K562 (cell line): ENCODE data around the gene COPA. TPM values are rescaled to one million over a fixed set of nuclear protein-coding genes. Genes with fewer than 3 reads are reported as not detected.

ENCODE experiments used
- AFF1 ChIP-seq, 2 experiments: fragments of 450-650 bp; IDR thresholded peaks; 2 replicates each; pipeline ENCODE4 v1.6.1; 2018; ENCODE audit warnings: mild to moderate bottlenecking in 2 of 2, low read depth in 1 of 2; ENCODE audit not compliant: partially characterized antibody in 2 of 2
- ERF ChIP-seq: fragments of 450-650 bp; formaldehyde crosslinking; IDR thresholded peaks from 2 replicates; pipeline ENCODE4 v1.4.0; 2020; ENCODE audit warnings: mild to moderate bottlenecking, mixed read lengths
- PYGO2 ChIP-seq: fragments of 450-650 bp; IDR thresholded peaks from 2 replicates; pipeline ENCODE4 v1.6.1; 2016; ENCODE audit warnings: mild to moderate bottlenecking, missing genetic modification characterization, moderate library complexity, missing compliant biosample characterization
- SREBF2 ChIP-seq: sonication (generic); formaldehyde crosslinking; IDR thresholded peaks from 2 replicates; pipeline ENCODE4 v1.4.0; 2020; ENCODE audit warnings: mild to moderate bottlenecking, missing genetic modification reagents
- TFE3 ChIP-seq: fragments of 450-650 bp; formaldehyde crosslinking; IDR thresholded peaks from 2 replicates; pipeline ENCODE4 v1.4.0; 2020; ENCODE audit warnings: mild to moderate bottlenecking, mixed read lengths
- polyA plus RNA-seq, 8 experiments: library from polyadenylated mRNA; depleted of rRNA in 4 of 8; stranded (reverse) in 5 of 8; unstranded in 3 of 8; fragments of >200 nt; fragmentation: Nextera tagmentation in 2 of 8; fragmentation: Illumina TruSeq in 1 of 8; extraction: Ambion mirVana in 2 of 8; extraction: Trizol in 1 of 8; gene quantifications; 2 replicates each; pipeline versions ENCODE4 v1.2.1 to v1.2.3, GENCODE V29; 2011 to 2014; ENCODE audit warnings: inconsistent platforms in 1 of 8, missing spikeins in 1 of 8
- total RNA-seq, 7 experiments: library from RNA; depleted of rRNA in 6 of 7; stranded (reverse); fragments of >200 nt in 6 of 7; fragmentation: Illumina TruSeq in 2 of 7; extraction: Trizol in 2 of 7; gene quantifications; 2 replicates each; pipeline versions ENCODE4 v1.2.1 to v1.2.3, GENCODE V29; 2011 to 2021; ENCODE audit warnings: low replicate concordance in 1 of 7

The COPA gene
- total and polyA plus RNA-seq, 9 of the 15 experiments (the other 6 are each of a cell fraction or from before 2014, with no cell fraction given), result 49.8 to 222 (median 110) TPM

- TF ChIP-seq AFF1 (IDR thresholded peaks at IDR 0.05; ENCODE audit: low read depth in 1 of 2, partially characterized antibody in 2 of 2) (no peak), ERF (no peak), TFE3 (CRISPR knock-in tag) (no peak), PYGO2 (tag) (no peak), SREBF2 (CRISPR knock-in tag) (no peak)
These were observed 20.2 kb downstream of the COPA start (continued) for GRCh38 chr1:160322831-160323230.
